ENCODE results near the gene C14orf180. TPM values are rescaled to one million over a fixed set of nuclear protein-coding genes. Genes with fewer than 3 reads are reported as not detected.

The C14orf180 gene
- total RNA-seq, 1 donor from 2014 or later: not detected

- no peak overlapping the region for H2AFZ ChIP-seq (ENCODE audit: low read depth, low read length)
- no peaks in the 10 kb centered on the region for H4K20me1 ChIP-seq (ENCODE audit: insufficient read depth, low read length)
- no peaks in the 10 kb centered on the region for H3K9me3 ChIP-seq (ENCODE audit: insufficient read depth, low read depth, low read length)
- H3K27me3 Mint-ChIP-seq (ENCODE audit: low read depth, unreplicated experiment): peaks cover 46% of the 10 kb centered on the region
- no peak overlapping the region for H3K9ac ChIP-seq (ENCODE audit: low read length)
- no peaks in the 10 kb centered on the region for H3K36me3 Mint-ChIP-seq (ENCODE audit: low read depth, unreplicated experiment)
- no peaks in the 10 kb centered on the region for H3K36me3 ChIP-seq (ENCODE audit: insufficient read depth, low read length)
- FAIRE-seq: no peak
- no peak overlapping the region for H3K4me2 ChIP-seq (ENCODE audit: low read length)
- no peak overlapping the region for H3K27ac ChIP-seq (ENCODE audit: low read depth, low read length)
- no peak overlapping the region for H3K4me3 Mint-ChIP-seq (ENCODE audit: unreplicated experiment)
- H3K9me3 Mint-ChIP-seq (ENCODE audit: unreplicated experiment): no peaks in the 10 kb centered on the region
- no peaks in the 10 kb centered on the region for H3K4me1 Mint-ChIP-seq (ENCODE audit: low read depth, unreplicated experiment)
- H3K79me2 ChIP-seq (ENCODE audit: insufficient read depth, low read length): no peaks in the 10 kb centered on the region
- TF ChIP-seq CTCF (IDR thresholded peaks at IDR 0.05; ENCODE audit: insufficient read depth, low read depth, low read length): peak; percentile 41
- TF ChIP-seq EZH2 (IDR thresholded peaks at IDR 0.05; ENCODE audit: insufficient read depth, low read length): no peak
- no peak overlapping the region for H3K27ac Mint-ChIP-seq (ENCODE audit: unreplicated experiment)
- no peak overlapping the region for H3K4me3 ChIP-seq (ENCODE audit: insufficient read depth, low read depth, low read length)
- no peaks in the 10 kb centered on the region for H3K27me3 ChIP-seq (ENCODE audit: insufficient read depth, low read length)
- DNase-seq (ENCODE audit: low read depth): no peak
- no peaks in the 10 kb centered on the region for H3K4me1 ChIP-seq (ENCODE audit: insufficient read depth, low read length)
These were observed 15.6 kb upstream of the C14orf180 start for GRCh38 chr14:104563742-104564615.

GRCh38 chr14:104564744-104565679, 14.6 kb upstream of the C14orf180 start:
- DNase-seq (ENCODE audit: low read depth): no peak
- H3K27me3 ChIP-seq (ENCODE audit: insufficient read depth, low read length): no peaks in the 10 kb centered on the region

More at GRCh38 chr14:104564744-104565679, 14.6 kb upstream of the C14orf180 start:
- no peak for FAIRE-seq
- no peak overlapping the region for H3K27ac ChIP-seq (ENCODE audit: low read depth, low read length)
- TF ChIP-seq CTCF (IDR thresholded peaks at IDR 0.05; ENCODE audit: insufficient read depth, low read depth, low read length) (no peak), EZH2 (IDR thresholded peaks at IDR 0.05; ENCODE audit: insufficient read depth, low read length) (no peak)
- no peak overlapping the region for H3K4me2 ChIP-seq (ENCODE audit: low read length)
- Mint-ChIP-seq H3K4me1 (ENCODE audit: low read depth, unreplicated experiment) (no peaks in the 10 kb centered on the region), H3K9me3 (ENCODE audit: unreplicated experiment) (no peaks in the 10 kb centered on the region), H3K4me3 (ENCODE audit: unreplicated experiment) (no peak overlapping the region), H3K27me3 (ENCODE audit: low read depth, unreplicated experiment) (peaks cover 47% of the 10 kb centered on the region), H3K27ac (ENCODE audit: unreplicated experiment) (no peak overlapping the region), H3K36me3 (ENCODE audit: low read depth, unreplicated experiment) (no peaks in the 10 kb centered on the region)
- H3K79me2 ChIP-seq (ENCODE audit: insufficient read depth, low read length): no peaks in the 10 kb centered on the region
- no peaks in the 10 kb centered on the region for H3K4me1 ChIP-seq (ENCODE audit: insufficient read depth, low read length)
- no peak overlapping the region for H3K4me3 ChIP-seq (ENCODE audit: insufficient read depth, low read depth, low read length)
- no peak overlapping the region for H3K9ac ChIP-seq (ENCODE audit: low read length)
- no peaks in the 10 kb centered on the region for H3K9me3 ChIP-seq (ENCODE audit: insufficient read depth, low read depth, low read length)
- H4K20me1 ChIP-seq (ENCODE audit: insufficient read depth, low read length): no peaks in the 10 kb centered on the region
- H3K36me3 ChIP-seq (ENCODE audit: insufficient read depth, low read length): no peaks in the 10 kb centered on the region
- H2AFZ ChIP-seq (ENCODE audit: low read depth, low read length): no peak overlapping the region

Measured in astrocyte (in vitro differentiated cells and primary cell).